ENCODE data around the gene LAMTOR3.

Gene LAMTOR3, protein sequence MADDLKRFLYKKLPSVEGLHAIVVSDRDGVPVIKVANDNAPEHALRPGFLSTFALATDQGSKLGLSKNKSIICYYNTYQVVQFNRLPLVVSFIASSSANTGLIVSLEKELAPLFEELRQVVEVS

DNA sequence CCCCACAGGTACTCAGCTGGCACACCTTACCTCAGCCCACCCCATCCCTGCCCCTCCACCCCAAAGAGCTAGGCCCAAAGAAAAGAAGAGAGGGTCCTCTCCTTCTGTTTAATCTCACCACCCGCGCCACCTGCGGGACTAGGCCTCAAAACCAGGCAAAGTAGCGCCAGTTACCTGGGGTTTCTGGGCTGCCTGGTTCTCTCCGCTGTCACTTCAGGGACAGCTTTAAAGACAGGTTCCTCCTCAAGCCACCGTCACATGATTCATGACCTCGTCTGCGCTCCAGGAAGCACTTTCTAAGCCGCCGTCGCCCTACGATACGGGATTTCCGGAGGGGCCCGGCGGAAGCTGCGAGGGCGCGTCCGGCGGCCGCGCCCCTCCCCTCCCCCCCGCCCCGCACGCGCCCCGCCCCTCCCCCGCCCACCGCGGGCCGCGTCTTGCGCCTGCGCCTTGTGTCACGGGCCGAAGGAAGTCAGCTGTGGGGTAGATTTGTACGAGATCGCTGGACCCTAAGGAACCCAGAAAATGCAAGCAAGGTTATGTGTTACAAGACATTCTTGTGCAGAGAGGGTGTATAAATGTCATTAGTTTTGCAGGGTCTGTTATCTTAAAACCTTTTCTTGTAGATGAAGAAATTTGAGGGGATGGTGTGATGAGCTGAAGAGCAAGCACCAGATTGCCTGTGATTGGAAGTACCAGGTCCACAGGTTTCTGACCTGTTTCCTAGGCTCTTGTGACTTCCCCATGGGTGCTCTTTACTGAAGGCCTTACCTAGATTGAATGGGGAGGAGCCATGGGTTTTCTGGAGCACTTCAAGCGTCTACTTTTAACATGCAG is at the start of gene LAMTOR3:
LAMTOR3 (minus strand) TSS at position 267 of the 837 bp plus-strand sequence. CDS start 464 bp downstream, outside the sequence.
- DNase-seq (ENCODE audit: low spot score) = peak; percentile 94

- DNase-seq (ENCODE audit: low spot score) = no peak
These were observed 44.1 kb upstream of the LAMTOR3 start for GRCh38 chr4:99938243-99938753.

GRCh38 chr4:99934891-99935290 is 40.7 kb upstream of the LAMTOR3 start:
- DNase-seq (ENCODE audit: low spot score) = peak; percentile 51

GRCh38 chr4:99927566-99927965 is 33.3 kb upstream of the LAMTOR3 start:
- no peak for DNase-seq (ENCODE audit: low spot score)

- no peak for DNase-seq (ENCODE audit: low spot score)
These were observed 26.9 kb upstream of the LAMTOR3 start for GRCh38 chr4:99921174-99921573.

GRCh38 chr4:99918656-99919055 is 24.4 kb upstream of the LAMTOR3 start:
- DNase-seq (ENCODE audit: low spot score) = no peak

DNA sequence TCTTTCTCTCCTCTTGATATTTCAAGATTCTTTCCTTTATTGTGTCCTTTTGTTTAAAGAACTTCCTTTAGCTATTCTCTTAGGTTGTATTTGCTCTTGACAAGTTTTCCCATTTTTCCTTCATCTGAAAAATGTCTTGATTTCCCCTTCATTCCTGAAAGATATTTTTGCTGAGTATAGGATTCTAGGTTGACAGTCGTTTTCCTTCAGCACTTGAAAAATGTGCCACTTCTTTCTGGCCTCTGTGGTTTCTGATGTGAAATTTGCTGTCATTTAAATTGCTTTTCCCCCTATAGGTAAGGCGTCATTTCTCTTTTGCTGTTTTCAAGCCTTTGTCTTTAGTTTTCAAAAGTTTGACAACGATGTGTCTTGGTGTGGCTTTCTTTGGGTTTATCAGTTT is 23.3 kb upstream of the LAMTOR3 start:
- no peak for DNase-seq (ENCODE audit: low spot score)

DNA sequence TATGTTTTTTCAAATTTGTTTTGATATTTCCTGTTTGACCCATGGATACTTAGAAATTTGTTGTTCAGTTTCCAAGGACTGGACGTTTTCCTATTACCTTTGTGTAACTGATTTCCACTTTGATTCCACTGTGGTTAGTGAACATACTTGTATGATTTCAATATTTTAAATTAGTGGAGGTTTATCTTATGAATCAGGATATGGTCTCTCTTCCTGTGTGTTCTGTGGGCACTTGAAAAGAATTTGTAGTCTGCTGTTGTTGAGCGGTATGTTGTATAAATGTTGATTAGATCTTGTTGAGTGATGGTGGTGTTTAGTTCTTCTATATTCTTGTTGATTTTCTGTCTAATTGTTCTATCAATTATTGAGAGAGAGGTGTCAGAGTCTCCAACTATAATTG is 21.2 kb upstream of the LAMTOR3 start:
- DNase-seq (ENCODE audit: low spot score) = no peak

- no peak for DNase-seq (ENCODE audit: low spot score)
These were observed 771 bp upstream of the LAMTOR3 start for GRCh38 chr4:99894998-99895397.

GRCh38 chr4:99893839-99894160 is 427 bp downstream of the LAMTOR3 start:
- no peak for DNase-seq (ENCODE audit: low spot score)

- DNase-seq (ENCODE audit: low spot score) = no peak
These were observed 1.2 kb downstream of the LAMTOR3 start for GRCh38 chr4:99893029-99893428.

- DNase-seq (ENCODE audit: low spot score) = no peak
These were observed 2.9 kb downstream of the LAMTOR3 start for GRCh38 chr4:99891351-99891750.

- no peak for DNase-seq (ENCODE audit: low spot score)
These were observed 6.4 kb downstream of the LAMTOR3 start for GRCh38 chr4:99887837-99888236.

- no peak for DNase-seq (ENCODE audit: low spot score)
These were observed 8.1 kb downstream of the LAMTOR3 start for GRCh38 chr4:99886146-99886545.

DNA sequence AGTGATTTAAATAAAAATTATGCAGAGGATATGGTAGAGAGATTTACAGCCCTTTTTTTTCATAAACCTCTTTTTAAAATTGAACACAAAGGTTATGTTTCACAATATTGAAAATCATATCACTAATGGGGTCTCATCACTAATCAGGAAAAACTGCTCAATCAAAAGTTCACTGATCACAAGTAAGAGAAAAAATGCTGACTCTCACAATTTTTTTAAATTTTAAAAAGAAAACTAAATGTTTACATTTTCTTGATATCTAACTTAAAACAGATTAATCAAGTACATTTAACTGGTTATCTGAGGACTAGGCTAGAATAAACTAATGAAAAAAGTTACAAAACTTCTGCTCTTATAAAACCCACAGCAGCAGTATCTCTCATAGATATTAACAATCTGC is 8.5 kb downstream of the LAMTOR3 start:
- DNase-seq (ENCODE audit: low spot score) = no peak

DNA sequence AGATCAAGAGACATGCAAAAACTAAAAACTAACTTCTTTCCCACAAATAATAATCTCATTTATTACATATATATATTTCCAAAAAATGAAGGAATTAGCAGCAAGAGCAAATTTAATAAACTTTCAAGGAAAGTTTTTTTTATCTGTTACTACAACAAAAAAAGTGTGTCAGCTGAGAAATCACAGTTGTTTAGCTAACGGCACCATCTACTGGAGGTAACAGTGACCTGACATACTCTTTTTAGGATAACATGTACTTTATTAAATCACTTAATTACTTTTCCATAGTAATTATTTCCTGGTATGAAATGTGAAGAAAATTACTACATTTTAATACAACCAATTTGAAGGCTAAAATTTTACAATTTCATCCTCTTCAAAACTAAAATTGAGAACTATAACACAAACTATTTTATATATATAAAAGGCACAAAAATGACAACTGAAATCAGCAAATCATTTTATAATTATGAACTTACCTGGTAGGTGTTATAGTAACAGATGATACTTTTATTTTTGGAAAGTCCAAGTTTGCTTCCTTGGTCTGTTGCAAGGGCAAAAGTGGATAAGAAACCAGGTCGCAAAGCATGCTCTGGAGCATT is 9.1 kb downstream of the LAMTOR3 start:
- DNase-seq (ENCODE audit: low spot score) = peak; percentile 69

DNA sequence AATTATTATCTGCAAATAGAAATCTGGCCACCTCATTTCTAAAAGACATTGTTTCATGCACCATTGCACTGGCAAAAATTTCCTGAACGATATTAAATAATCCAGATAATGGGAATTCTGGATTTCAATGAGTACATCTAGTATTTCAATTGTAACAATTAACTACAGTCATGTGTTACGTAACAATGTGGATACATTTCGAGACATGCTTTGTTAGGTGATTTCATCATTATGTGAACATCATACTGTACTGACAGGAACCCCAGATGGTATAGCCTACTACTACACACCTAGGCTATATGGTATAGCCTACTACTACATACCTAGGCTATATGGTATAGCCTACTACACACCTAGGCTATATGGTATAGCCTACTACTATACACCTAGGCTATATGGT is 14.8 kb downstream of the LAMTOR3 start:
- no peak for DNase-seq (ENCODE audit: low spot score)

GRCh38 chr4:99878604-99879003 is 15.6 kb downstream of the LAMTOR3 start:
- no peak for DNase-seq (ENCODE audit: low spot score)

DNA sequence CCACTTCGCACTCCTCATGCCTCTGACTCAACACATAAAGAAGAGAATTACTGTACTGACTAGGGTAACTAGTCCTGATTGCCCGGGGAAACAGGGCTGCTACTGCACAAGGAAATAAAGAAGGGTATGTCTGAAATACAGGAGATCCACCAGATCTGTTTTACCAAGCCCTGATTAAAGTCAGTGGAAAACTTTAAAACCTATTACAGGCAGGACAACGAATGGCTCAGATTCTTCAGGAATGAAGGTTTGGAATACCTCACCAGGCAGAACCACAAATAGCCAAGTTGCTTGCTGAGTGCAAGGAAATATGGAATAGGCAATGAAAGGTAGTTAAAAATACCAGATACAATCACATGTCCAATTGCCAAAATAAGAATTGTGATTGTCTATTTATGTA is 17.3 kb downstream of the LAMTOR3 start:
- no peak for DNase-seq (ENCODE audit: low spot score)

DNA sequence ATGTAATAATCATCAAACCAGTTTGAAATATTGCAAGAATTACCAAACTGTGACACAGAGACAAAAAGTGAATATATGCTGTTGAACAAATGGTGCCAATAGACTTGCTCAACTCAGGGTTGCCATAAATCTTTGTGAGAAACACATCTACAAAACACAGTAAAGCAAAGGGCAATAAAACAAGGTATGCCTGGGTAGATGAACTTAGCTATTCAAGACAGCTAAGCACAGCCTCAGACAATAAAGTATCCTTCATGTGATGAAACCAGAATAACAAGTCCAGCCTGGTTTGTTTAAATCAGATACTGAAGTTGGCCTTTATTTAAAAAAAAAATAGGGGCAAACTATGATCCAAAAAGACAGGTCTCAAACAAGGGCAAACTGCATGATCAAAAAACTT is 19.2 kb downstream of the LAMTOR3 start:
- no peak for DNase-seq (ENCODE audit: low spot score)

GRCh38 chr4:99872570-99872969 is 21.7 kb downstream of the LAMTOR3 start:
- no peak for DNase-seq (ENCODE audit: low spot score)

- no peak for DNase-seq (ENCODE audit: low spot score)
These were observed 26.1 kb downstream of the LAMTOR3 start for GRCh38 chr4:99868126-99868596.

DNA sequence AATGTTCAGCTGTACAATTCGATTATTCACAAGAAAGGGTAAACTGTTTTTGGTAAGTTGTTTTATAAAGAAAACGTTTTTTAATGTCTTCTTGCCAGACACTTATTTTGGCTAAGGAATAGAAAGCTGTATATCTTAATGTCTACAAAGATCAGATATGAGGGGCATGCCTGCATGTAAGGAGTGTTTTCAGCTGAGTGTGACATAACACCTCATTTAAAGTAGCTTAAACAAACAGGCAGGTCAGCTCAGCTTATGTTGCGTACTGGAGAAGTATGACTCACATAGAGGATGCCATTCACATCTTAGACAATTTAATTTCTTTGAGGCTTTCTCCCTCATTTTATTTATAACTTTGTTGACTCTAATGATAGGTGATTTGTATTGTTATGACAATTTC is 30.4 kb downstream of the LAMTOR3 start:
- DNase-seq (ENCODE audit: low spot score) = peak; percentile 28

All from RKO (cell line).